Subcutaneous abdominal adipose tissue (tissue), 5 donors: ENCODE measurements around the gene CUL3.
"Not testable (repeated sequence)": the region's sequence is repeated elsewhere in the genome, so short reads cannot be mapped to it uniquely, and the experiment has no call there.

Experiments used
- H3K27ac ChIP-seq: one replicate; pipeline ENCODE4 v1.7.0; 2013; ENCODE audit warnings: low read depth, mild to moderate bottlenecking, inconsistent platforms, low read length, moderate library complexity
- H3K27me3 ChIP-seq, 5 donors: one replicate each; pipeline ENCODE4 v1.7.0; 2013; ENCODE audit warnings: low read length in 5 of 5, inconsistent platforms in 1 of 5; ENCODE audit not compliant: control insufficient read depth in 5 of 5, insufficient read depth in 4 of 5
- H3K36me3 ChIP-seq, 5 donors: one replicate each; pipeline ENCODE4 v1.7.0; 2013; ENCODE audit warnings: low read length in 5 of 5; ENCODE audit not compliant: control insufficient read depth in 5 of 5, insufficient read depth in 5 of 5
- H3K4me1 ChIP-seq, 5 donors: one replicate each; pipeline ENCODE4 v1.7.0; 2013; ENCODE audit warnings: low read length in 5 of 5, mild to moderate bottlenecking in 3 of 5, moderate library complexity in 1 of 5; ENCODE audit not compliant: control insufficient read depth in 5 of 5, insufficient read depth in 5 of 5
- H3K4me3 ChIP-seq, 5 donors: one replicate each; pipeline ENCODE4 v1.7.0; 2013; ENCODE audit warnings: low read length in 5 of 5, low read depth in 1 of 5
- H3K9ac ChIP-seq, 5 donors: one replicate each; pipeline ENCODE4 v1.7.0; 2013; ENCODE audit warnings: low read length in 5 of 5, mild to moderate bottlenecking in 4 of 5, moderate library complexity in 3 of 5
- H3K9me3 ChIP-seq, 5 donors: one replicate each; pipeline ENCODE4 v1.7.0; 2013; ENCODE audit warnings: low read length in 5 of 5; ENCODE audit not compliant: control insufficient read depth in 5 of 5
- donor health status: healthy.
- donor health status: healthy.
- donor health status: healthy.
- donor health status: healthy.
- donor health status: healthy.

Gene CUL3

DNA sequence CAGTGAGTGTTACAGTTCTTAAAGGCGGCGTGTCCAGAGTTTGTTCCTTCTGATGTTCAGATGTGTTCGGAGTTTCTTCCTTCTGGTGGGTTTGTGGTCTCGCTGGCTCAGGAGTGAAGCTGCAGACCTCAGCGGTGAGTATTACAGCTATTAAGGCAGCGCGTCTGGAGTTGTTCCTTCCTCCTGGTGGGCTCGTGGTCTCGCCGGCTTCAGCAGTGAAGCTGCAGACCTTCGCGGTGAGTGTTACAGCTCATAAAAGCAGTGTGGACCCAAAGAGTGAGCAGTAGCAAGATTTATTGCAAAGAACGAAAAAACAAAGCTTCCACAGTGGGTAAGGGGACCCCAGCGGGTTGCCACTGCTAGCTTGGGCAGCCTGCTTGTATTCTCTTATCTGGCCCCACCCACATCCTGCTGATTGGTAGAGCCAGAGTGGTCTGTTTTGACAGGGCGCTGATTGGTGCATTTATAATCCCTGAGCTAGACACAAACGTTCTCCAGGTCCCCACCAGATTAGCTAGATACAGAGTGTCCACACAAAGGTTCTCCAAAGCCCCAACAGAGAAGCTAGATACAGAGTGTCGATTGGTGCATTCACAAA, 17.7 kb upstream of the CUL3 start:
- not testable (repeated sequence) for H3K27ac ChIP-seq, H3K27me3 ChIP-seq, H3K9ac ChIP-seq, H3K4me1 ChIP-seq, H3K9me3 ChIP-seq, H3K36me3 ChIP-seq, H3K4me3 ChIP-seq

- H3K27ac ChIP-seq = no peak overlapping the region
- no peak overlapping the region for H3K4me3 ChIP-seq
- H3K36me3 ChIP-seq = no peaks in the 10 kb centered on the region
- H3K9ac ChIP-seq = no peak overlapping the region
- no peaks in the 10 kb centered on the region for H3K9me3 ChIP-seq
- no peaks in the 10 kb centered on the region for H3K27me3 ChIP-seq
- H3K4me1 ChIP-seq = no peaks in the 10 kb centered on the region
These were observed 16.8 kb upstream of the CUL3 start for GRCh38 chr2:224601923-224602322.

DNA sequence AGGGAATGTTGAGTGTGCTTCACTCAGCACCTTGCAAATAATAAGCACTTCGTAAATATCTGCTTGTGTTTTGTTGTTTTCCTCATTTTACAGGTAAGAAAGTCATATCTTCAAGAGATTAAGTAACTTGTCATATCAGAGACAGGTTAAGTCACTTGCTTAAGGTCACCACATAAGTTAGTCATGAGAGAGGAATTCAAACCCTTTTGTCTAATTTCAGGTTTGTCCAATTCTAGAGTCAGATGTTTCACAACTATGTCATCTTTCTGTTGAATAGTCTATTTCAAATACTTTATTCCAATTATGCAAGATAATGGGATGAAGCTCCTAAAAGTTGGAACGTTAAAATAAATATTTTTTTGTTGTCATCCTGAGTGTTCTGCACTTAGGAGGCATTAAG, 13.5 kb upstream of the CUL3 start:
- Histone ChIP-seq H3K4me1 (no peaks in the 10 kb centered on the region), H3K4me3 (no peak overlapping the region), H3K9ac (no peak overlapping the region), H3K9me3 (no peaks in the 10 kb centered on the region), H3K36me3 (no peaks in the 10 kb centered on the region), H3K27ac (no peak overlapping the region), H3K27me3 (no peaks in the 10 kb centered on the region)

GRCh38 chr2:224596289-224596688, 11.1 kb upstream of the CUL3 start:
- H3K36me3 ChIP-seq = no peaks in the 10 kb centered on the region
- H3K27me3 ChIP-seq = no peaks in the 10 kb centered on the region
- no peak overlapping the region for H3K9ac ChIP-seq
- no peaks in the 10 kb centered on the region for H3K4me1 ChIP-seq
- no peak overlapping the region for H3K4me3 ChIP-seq
- H3K9me3 ChIP-seq = no peaks in the 10 kb centered on the region
- H3K27ac ChIP-seq = no peak overlapping the region

GRCh38 chr2:224595518-224595917, 10.4 kb upstream of the CUL3 start:
- Histone ChIP-seq H3K27me3 (no peaks in the 10 kb centered on the region), H3K9ac (no peak overlapping the region), H3K36me3 (no peaks in the 10 kb centered on the region), H3K4me3 (no peak overlapping the region), H3K27ac (no peak overlapping the region), H3K9me3 (no peaks in the 10 kb centered on the region), H3K4me1 (peaks cover 0 to 3% (median 0%) of the 10 kb centered on the region in 5 donors)

GRCh38 chr2:224594840-224595239, 9.7 kb upstream of the CUL3 start:
- no peak overlapping the region for H3K27ac ChIP-seq
- no peak overlapping the region for H3K4me3 ChIP-seq
- no peaks in the 10 kb centered on the region for H3K27me3 ChIP-seq
- no peaks in the 10 kb centered on the region for H3K9me3 ChIP-seq
- no peak overlapping the region for H3K9ac ChIP-seq
- no peaks in the 10 kb centered on the region for H3K36me3 ChIP-seq
- H3K4me1 ChIP-seq = peaks cover 0 to 3% (median 0%) of the 10 kb centered on the region in 5 donors

DNA sequence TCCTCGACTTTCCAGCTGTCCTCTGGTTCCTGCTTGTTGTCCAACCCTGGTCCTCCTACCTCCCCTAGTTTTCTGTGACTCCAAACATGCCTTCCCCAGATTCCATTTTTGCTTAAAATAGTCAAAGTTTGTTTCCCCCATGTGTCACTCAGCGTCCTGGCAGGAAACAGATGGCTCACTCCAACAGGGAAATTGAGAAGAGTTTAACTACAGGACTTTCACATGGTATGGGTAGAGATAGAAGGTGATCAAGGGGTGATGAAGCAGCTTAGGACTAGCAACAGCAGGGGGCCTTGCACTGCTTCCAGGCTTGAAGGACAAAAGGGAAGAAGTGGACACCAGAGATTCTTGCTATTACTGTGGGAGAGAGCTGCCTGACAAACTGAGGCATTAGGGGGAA, 6.1 kb upstream of the CUL3 start:
- Histone ChIP-seq H3K4me3 (no peak overlapping the region), H3K9me3 (no peaks in the 10 kb centered on the region), H3K27ac (no peak overlapping the region)

GRCh38 chr2:224586127-224586695, 1.0 kb upstream of the CUL3 start:
- peak overlapping the region; percentile 52 for H3K27ac ChIP-seq
- peak overlapping the region in 4 of 5 donors; percentile 63 to 78 (median 71) for H3K9ac ChIP-seq
- H3K27me3 ChIP-seq = no peaks in the 10 kb centered on the region
- H3K4me1 ChIP-seq = peaks cover 2 to 40% (median 28%) of the 10 kb centered on the region in 5 donors
- H3K9me3 ChIP-seq = no peaks in the 10 kb centered on the region
- no peaks in the 10 kb centered on the region for H3K36me3 ChIP-seq
- H3K4me3 ChIP-seq = peak overlapping the region; percentile 81 to 94 (median 88)

More for the DNA sequence above, 6.1 kb upstream of the CUL3 start:
- peaks cover 0 to 8% (median 4%) of the 10 kb centered on the region in 5 donors for H3K4me1 ChIP-seq
- H3K9ac ChIP-seq = no peak overlapping the region
- H3K27me3 ChIP-seq = no peaks in the 10 kb centered on the region
- no peaks in the 10 kb centered on the region for H3K36me3 ChIP-seq

- Histone ChIP-seq H3K4me1 (peaks cover 2 to 46% (median 36%) of the 10 kb centered on the region in 5 donors), H3K27ac (peak overlapping the region; percentile 69), H3K9me3 (no peaks in the 10 kb centered on the region), H3K27me3 (no peaks in the 10 kb centered on the region), H3K36me3 (no peaks in the 10 kb centered on the region), H3K9ac (peak overlapping the region in 4 of 5 donors; percentile 68 to 89 (median 84)), H3K4me3 (peak overlapping the region in 4 of 5 donors; percentile 79 to 96 (median 88))
These were observed 365 bp downstream of the CUL3 start for GRCh38 chr2:224584785-224585210.

DNA sequence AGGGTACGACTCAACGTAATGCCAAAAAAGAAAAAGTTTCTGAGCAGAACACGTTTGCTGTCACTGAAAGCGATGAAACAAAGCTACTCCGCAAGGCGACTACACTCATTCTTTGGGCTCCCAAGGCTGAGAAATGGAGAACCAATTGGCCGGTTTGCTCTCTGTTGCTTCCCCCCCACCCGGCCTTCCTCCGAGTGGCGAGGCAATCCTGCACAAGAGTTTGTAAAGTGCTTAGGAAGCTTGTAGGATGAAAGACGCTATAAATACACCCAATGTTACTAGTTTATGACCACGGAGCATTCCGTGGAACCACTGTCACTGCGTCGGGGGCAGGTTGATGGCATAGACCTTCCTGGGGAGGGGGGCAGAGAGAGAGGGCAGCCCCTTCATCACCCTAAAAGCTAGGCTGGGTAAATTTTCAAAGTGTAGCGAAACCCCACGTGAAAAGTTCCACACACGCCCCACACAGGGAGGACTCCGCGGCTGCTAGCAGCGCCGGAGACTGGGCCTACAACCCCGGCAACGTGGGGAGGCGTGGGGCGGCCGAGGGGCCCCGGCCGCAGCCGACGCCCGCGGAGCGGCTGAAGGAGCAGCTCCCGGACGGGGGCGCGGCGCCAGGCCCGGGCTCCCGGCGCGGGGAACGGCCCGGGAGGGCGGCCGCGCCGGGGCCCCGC, 915 bp downstream of the CUL3 start:
- peak overlapping the region; percentile 74 for H3K27ac ChIP-seq
- peaks cover 4 to 51% (median 39%) of the 10 kb centered on the region in 5 donors for H3K4me1 ChIP-seq
- no peaks in the 10 kb centered on the region for H3K9me3 ChIP-seq

More for the DNA sequence above, 915 bp downstream of the CUL3 start:
- Histone ChIP-seq H3K9ac (peak overlapping the region; percentile 80 to 94 (median 85)), H3K4me3 (peak overlapping the region; percentile 79 to 99 (median 94)), H3K36me3 (no peaks in the 10 kb centered on the region), H3K27me3 (no peaks in the 10 kb centered on the region)
